OCI-LY7 (cell line): Measurements from ENCODE around the gene ADGRG6. TPM values are rescaled to one million over a fixed set of nuclear protein-coding genes. Genes with fewer than 3 reads are reported as not detected.

ENCODE experiments used
- BruUV-seq: library from RNA; stranded (reverse); fragments of 400-500 nt; replicated peaks from 2 replicates; lab custom pipeline; 2021; lab: Mats Ljungman, UMichigan
- CTCF ChIA-PET: fragments of 300-600 bp; sonication (Branson Sonifier 250); formaldehyde crosslinking; loops from one replicate; lab custom pipeline; 2022; ENCODE audit warnings: antibody characterized with exemption; ENCODE audit not compliant: unreplicated experiment; lab: Charles Lee
- POLR2A ChIA-PET: fragments of 300-600 bp; sonication (Branson Sonifier 250); formaldehyde crosslinking; loops from one replicate; lab custom pipeline; 2022; ENCODE audit warnings: antibody characterized with exemption; lab: Charles Lee
- DNase-seq: peaks from one replicate; pipeline ENCODE4 v3.0.0-alpha.2; 2015; ENCODE audit warnings: low spot score
- H2AFZ ChIP-seq: fragments of 200-600 bp; sonication (generic), shearing (Covaris generic); 2 replicates; pipeline ENCODE4 v1.6.1; 2014; ENCODE audit warnings: mild to moderate bottlenecking, antibody characterized with exemption, low read length, moderate library complexity
- H3K27ac ChIP-seq: fragments of 200-600 bp; sonication (generic); 2 replicates; pipeline ENCODE4 v1.5.1; 2014; ENCODE audit warnings: mixed run types, low read depth, mild to moderate bottlenecking, moderate library complexity, low read length, inconsistent platforms; ENCODE audit not compliant: poor library complexity, severe bottlenecking
- H3K36me3 ChIP-seq: fragments of 200-600 bp; sonication (generic); 2 replicates; pipeline ENCODE4 v1.6.1; 2014; ENCODE audit warnings: mild to moderate bottlenecking, antibody characterized with exemption, low read length, moderate library complexity, mixed read lengths; ENCODE audit not compliant: insufficient read depth
- H3K4me1 ChIP-seq: fragments of 200-600 bp; sonication (generic); 2 replicates; pipeline ENCODE4 v1.5.1; 2014; ENCODE audit warnings: mild to moderate bottlenecking, low read length; ENCODE audit not compliant: insufficient read depth, poor library complexity, severe bottlenecking
- H3K4me2 ChIP-seq: fragments of 200-600 bp; sonication (generic); 2 replicates; pipeline ENCODE4 v1.6.1; 2014; ENCODE audit warnings: mild to moderate bottlenecking, low read length
- H3K4me3 ChIP-seq: fragments of 200-600 bp; sonication (generic); 2 replicates; pipeline ENCODE4 v1.5.1; 2014; ENCODE audit warnings: mild to moderate bottlenecking, low read depth, low read length; ENCODE audit not compliant: poor library complexity, severe bottlenecking
- H3K79me2 ChIP-seq: fragments of 200-600 bp; sonication (generic); 2 replicates; pipeline ENCODE4 v1.6.1; 2016; ENCODE audit warnings: low read depth, mild to moderate bottlenecking, low read length, moderate library complexity, mixed read lengths; ENCODE audit not compliant: insufficient read depth
- H3K9me2 ChIP-seq: fragments of 200-600 bp; sonication (generic); 2 replicates; pipeline ENCODE4 v1.6.1; 2016; ENCODE audit warnings: mild to moderate bottlenecking, low read length, mixed read lengths; ENCODE audit not compliant: insufficient read depth
- H3K9me3 ChIP-seq: fragments of 200-600 bp; sonication (generic); 2 replicates; pipeline ENCODE4 v1.6.1; 2014; ENCODE audit warnings: mild to moderate bottlenecking, mixed run types, low read length, mixed read lengths
- H4K20me1 ChIP-seq: fragments of 200-600 bp; sonication (generic); 2 replicates; pipeline ENCODE4 v1.6.1; 2014; ENCODE audit warnings: mild to moderate bottlenecking, antibody characterized with exemption, low read length, moderate library complexity, mixed read lengths; ENCODE audit not compliant: insufficient read depth
- CTCF ChIP-seq: fragments of 200-600 bp; sonication (generic); conservative IDR thresholded peaks from 2 replicates; pipeline ENCODE4 v1.5.1; 2014; ENCODE audit warnings: mild to moderate bottlenecking, antibody characterized with exemption, low read length, moderate library complexity, mixed read lengths
- EZH2phosphoT487 ChIP-seq: fragments of 200-600 bp; sonication (generic); IDR thresholded peaks from 2 replicates; pipeline ENCODE4 v1.6.1; 2018; ENCODE audit warnings: low read depth, borderline replicate concordance, mild to moderate bottlenecking, mixed run types, antibody characterized with exemption, low read length, moderate library complexity, mixed read lengths
- intact Hi-C: fragments of 100-400 bp; cut with micrococcal nuclease; formaldehyde crosslinking; loops from one replicate; pipeline ENCODE4 v1.10.0; 2022; ENCODE audit not compliant: unreplicated experiment
- total RNA-seq, 2 experiments: library from RNA; depleted of rRNA in 1 of 2; stranded (reverse); fragments of >200 nt in 1 of 2; shearing (Covaris generic) in 1 of 2; gene quantifications; 2 replicates each; pipeline ENCODE4 v1.2.3, GENCODE V29; 2014 to 2022

Gene ADGRG6
- total RNA-seq, 2 experiments from 2014 or later: not detected

- DNase-seq: no peak
- H3K4me3 ChIP-seq: no peak overlapping the region
- ChIA-PET CTCF (no interaction called here), POLR2A (no interaction called here)
- no TSS peak for BruUV-seq
- H3K9me3 ChIP-seq: no peaks in the 10 kb centered on the region
- H3K27ac ChIP-seq: no peak overlapping the region
- H3K4me1 ChIP-seq: no peaks in the 10 kb centered on the region
- H3K36me3 ChIP-seq: no peaks in the 10 kb centered on the region
- no peak for TF ChIP-seq EZH2phosphoT487
- TF ChIP-seq CTCF: no peak
- no peaks in the 10 kb centered on the region for H4K20me1 ChIP-seq
- H3K79me2 ChIP-seq: no peaks in the 10 kb centered on the region
- intact Hi-C loops: no loop called here
- H2AFZ ChIP-seq: no peak overlapping the region
- no peaks in the 10 kb centered on the region for H3K9me2 ChIP-seq
- H3K4me2 ChIP-seq: no peak overlapping the region
Observed at GRCh38 chr6:142322504-142323198, 20.8 kb downstream of the ADGRG6 start.

GRCh38 chr6:142323377-142323776 lies 21.6 kb downstream of the ADGRG6 start:
- Histone ChIP-seq H3K27ac (no peak overlapping the region), H3K79me2 (no peaks in the 10 kb centered on the region), H3K4me1 (no peaks in the 10 kb centered on the region), H3K36me3 (no peaks in the 10 kb centered on the region), H4K20me1 (no peaks in the 10 kb centered on the region), H3K4me3 (no peak overlapping the region), H2AFZ (no peak overlapping the region), H3K9me2 (no peaks in the 10 kb centered on the region), H3K4me2 (no peak overlapping the region), H3K9me3 (no peaks in the 10 kb centered on the region)
- BruUV-seq: no TSS peak
- POLR2A ChIA-PET: no interaction called here
- CTCF ChIA-PET: no interaction called here
- intact Hi-C loops: no loop called here
- no peak for DNase-seq
- TF ChIP-seq CTCF: no peak
- TF ChIP-seq EZH2phosphoT487: no peak

GRCh38 chr6:142324111-142324510 lies 22.3 kb downstream of the ADGRG6 start:
- TF ChIP-seq EZH2phosphoT487: no peak
- no peak for TF ChIP-seq CTCF
- ChIA-PET POLR2A (interaction anchor here (0.7 kb wide), 2 partner anchors 31 to 37 kb away, joined by 3 read pairs; no protein-coding TSS in a partner anchor), CTCF (no interaction called here)
- no peak for DNase-seq
- H3K4me1 ChIP-seq: no peaks in the 10 kb centered on the region
- H3K36me3 ChIP-seq: no peaks in the 10 kb centered on the region
- H3K4me3 ChIP-seq: no peak overlapping the region
- H4K20me1 ChIP-seq: no peaks in the 10 kb centered on the region
- no peak overlapping the region for H2AFZ ChIP-seq
- H3K4me2 ChIP-seq: no peak overlapping the region
- H3K9me3 ChIP-seq: no peaks in the 10 kb centered on the region
- no peaks in the 10 kb centered on the region for H3K9me2 ChIP-seq
- no TSS peak for BruUV-seq
- intact Hi-C loops: no loop called here
- H3K79me2 ChIP-seq: no peaks in the 10 kb centered on the region
- no peak overlapping the region for H3K27ac ChIP-seq
